Activated naive CD4-positive, alpha-beta T cell (primary cell): ENCODE measurements around the gene NCBP1.
"Not testable (repeated sequence)": the region's sequence is repeated elsewhere in the genome, so short reads cannot be mapped to it uniquely, and the experiment has no call there.

Experiments used
- DNase-seq, 4 experiments: peaks; one replicate each; lab custom pipeline; 2025; lab: John Stamatoyannopoulos, UW

NCBP1 gene

GRCh38 chr9:97675655-97676054, 42.0 kb downstream of the NCBP1 start:
- no peak for DNase-seq

GRCh38 chr9:97682242-97682641, 48.6 kb downstream of the NCBP1 start:
- DNase-seq: no peak

GRCh38 chr9:97688654-97689053, 55.0 kb downstream of the NCBP1 start:
- DNase-seq: no peak

GRCh38 chr9:97689401-97690180, 56.0 kb downstream of the NCBP1 start:
- DNase-seq: no peak

- DNase-seq: no peak
These were observed 61.1 kb downstream of the NCBP1 start for GRCh38 chr9:97694769-97695168.

- no peak for DNase-seq
These were observed 61.8 kb downstream of the NCBP1 start for GRCh38 chr9:97695390-97695789.

- DNase-seq: no peak
These were observed 62.6 kb downstream of the NCBP1 start for GRCh38 chr9:97695995-97696802.

GRCh38 chr9:97696803-97697601, 63.4 kb downstream of the NCBP1 start, which contains the start of gene XPA:
Gene XPA, minus strand, starts transcription at chr9:97697340. Its CDS starts 48 bp downstream, at chr9:97697292.
- peak; percentile 83 to 96 (median 94) for DNase-seq

GRCh38 chr9:97697837-97698236, 64.2 kb downstream of the NCBP1 start:
- no peak for DNase-seq

- DNase-seq: no peak
These were observed 65.2 kb downstream of the NCBP1 start for GRCh38 chr9:97698865-97699264.

GRCh38 chr9:97699281-97699680, 65.7 kb downstream of the NCBP1 start:
- not testable (repeated sequence) for DNase-seq

- not testable (repeated sequence) for DNase-seq
These were observed 66.2 kb downstream of the NCBP1 start for GRCh38 chr9:97699824-97700223.

GRCh38 chr9:97703437-97704344, 70.1 kb downstream of the NCBP1 start:
- DNase-seq: no peak

GRCh38 chr9:97704345-97704677, 70.7 kb downstream of the NCBP1 start:
- DNase-seq: no peak

GRCh38 chr9:97704851-97705250, 71.2 kb downstream of the NCBP1 start:
- DNase-seq: no peak

GRCh38 chr9:97705354-97705950, 71.8 kb downstream of the NCBP1 start:
- no peak for DNase-seq

GRCh38 chr9:97706246-97706645, 72.6 kb downstream of the NCBP1 start:
- no peak for DNase-seq

- peak in 1 of 4 experiments; percentile 11 for DNase-seq
These were observed 77.0 kb downstream of the NCBP1 start for GRCh38 chr9:97710356-97711222.

- no peak for DNase-seq
These were observed 77.6 kb downstream of the NCBP1 start for GRCh38 chr9:97711223-97711626.

- no peak for DNase-seq
These were observed 80.8 kb downstream of the NCBP1 start for GRCh38 chr9:97714435-97714834.
